GM21825 (cell line): ENCODE results near the gene SPON2.

Source experiments
- ATAC-seq: cut with Tn5 transposase; IDR thresholded peaks from one replicate; pipeline ENCODE4 v1.9.1; 2021; ENCODE audit warnings: mild to moderate bottlenecking, moderate library complexity; ENCODE audit not compliant: unreplicated experiment

Gene SPON2

DNA sequence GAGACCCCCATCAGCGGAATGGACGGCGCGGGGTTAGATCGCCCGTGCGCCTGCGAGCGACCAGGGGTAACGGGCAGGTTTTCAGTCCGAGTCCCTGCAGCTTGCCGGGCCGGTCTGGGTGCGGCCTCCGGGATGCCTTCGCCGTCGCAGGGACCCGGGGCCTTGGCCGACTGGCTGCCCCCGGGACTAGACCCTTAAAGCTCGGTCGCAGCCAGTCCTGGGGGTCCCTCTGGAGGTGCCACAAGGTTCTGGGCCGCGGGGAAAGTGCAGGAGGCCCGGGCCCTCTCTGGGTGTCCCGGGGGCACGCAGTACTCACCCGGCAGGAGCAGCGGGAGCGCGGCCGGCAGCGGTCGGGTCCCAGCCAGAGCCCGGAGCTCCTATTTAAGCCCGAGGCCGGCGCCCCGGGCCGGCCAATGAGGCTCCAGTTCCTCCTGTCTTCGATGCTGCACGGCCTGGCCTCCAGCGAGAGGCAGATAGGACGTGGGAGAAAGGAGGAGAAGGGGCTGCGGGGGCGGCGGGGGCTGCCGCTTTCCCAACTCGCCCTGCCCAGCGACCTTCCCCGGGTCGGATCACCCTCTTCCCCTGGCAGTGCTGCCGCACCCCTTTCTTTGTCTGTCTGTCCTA is at the start of gene SPON2:
TSS of gene SPON2 (minus strand) at position 356 of the 624 bp plus-strand sequence.
- no peak for ATAC-seq

DNA sequence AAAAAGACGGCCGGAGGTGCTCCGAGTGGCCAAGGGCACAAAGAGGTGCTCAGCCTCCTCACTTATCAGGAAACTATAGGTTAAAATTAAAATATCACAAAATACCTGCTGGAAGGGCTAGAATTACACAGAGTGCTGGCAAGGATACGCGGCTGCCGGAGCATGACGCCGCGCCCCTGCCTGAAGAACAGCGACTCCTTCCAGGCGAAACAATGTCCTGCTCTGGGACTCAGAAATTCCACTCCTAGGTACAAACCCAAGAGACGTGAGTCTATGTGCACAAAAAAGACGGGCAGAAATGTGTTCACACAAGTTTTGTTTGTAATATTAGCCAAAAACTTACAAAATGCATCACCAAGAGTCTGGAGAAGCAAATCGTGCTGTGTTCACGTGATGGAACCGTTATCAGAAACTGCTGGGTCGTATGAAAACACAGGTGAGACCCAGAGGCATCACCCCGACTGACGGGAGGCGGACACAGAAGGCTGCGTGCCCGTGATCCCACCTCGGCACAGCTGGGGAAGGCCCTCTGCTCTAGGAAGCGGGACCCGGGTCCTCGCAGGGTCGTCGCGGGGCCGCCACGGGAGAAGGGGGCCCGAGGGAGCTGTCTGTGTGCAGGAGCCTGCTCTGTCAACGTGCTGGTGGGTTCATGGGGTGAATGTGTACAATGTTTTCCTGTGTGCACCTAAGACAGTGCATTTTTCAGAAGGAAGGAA is 48.9 kb upstream of the SPON2 start:
- ATAC-seq, result no peak

DNA sequence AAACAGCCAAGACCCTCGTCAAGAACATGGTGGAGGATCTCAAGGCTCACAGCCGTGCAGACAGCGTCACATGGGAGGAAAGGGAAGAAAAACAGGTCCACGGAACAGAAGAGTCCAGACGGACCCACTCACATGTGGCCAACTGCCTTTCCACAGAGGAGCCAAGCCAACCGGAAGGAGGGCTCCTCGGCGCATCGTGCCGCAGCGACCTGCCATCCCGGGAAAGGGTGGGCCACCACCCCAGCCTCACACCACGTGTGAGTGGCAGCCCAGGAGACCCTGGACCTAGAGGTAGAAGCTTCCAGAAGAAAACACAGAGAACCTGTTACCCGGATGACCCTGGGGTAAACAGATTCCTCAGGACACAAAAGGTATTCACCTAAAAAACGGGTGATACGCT is 48.2 kb upstream of the SPON2 start:
- ATAC-seq, result no peak

DNA sequence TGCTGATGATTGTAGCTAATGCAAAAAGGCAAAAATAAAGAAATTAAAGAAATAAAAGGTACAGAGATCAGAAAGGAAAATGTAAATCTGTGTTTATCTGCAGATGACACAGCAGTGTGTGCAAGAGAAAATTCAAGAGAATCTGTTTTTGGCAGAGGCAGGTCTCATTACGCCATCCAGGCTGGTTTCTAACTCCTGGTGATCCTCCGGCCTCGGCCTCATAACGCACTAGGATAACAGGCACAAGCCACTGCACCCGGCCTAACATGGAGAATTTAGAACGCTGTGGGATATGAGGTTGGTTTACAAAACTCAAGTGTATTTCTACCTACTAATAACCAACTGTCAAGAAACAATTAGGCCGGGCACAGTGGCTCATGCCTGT is 47.2 kb upstream of the SPON2 start:
- no peak for ATAC-seq

DNA sequence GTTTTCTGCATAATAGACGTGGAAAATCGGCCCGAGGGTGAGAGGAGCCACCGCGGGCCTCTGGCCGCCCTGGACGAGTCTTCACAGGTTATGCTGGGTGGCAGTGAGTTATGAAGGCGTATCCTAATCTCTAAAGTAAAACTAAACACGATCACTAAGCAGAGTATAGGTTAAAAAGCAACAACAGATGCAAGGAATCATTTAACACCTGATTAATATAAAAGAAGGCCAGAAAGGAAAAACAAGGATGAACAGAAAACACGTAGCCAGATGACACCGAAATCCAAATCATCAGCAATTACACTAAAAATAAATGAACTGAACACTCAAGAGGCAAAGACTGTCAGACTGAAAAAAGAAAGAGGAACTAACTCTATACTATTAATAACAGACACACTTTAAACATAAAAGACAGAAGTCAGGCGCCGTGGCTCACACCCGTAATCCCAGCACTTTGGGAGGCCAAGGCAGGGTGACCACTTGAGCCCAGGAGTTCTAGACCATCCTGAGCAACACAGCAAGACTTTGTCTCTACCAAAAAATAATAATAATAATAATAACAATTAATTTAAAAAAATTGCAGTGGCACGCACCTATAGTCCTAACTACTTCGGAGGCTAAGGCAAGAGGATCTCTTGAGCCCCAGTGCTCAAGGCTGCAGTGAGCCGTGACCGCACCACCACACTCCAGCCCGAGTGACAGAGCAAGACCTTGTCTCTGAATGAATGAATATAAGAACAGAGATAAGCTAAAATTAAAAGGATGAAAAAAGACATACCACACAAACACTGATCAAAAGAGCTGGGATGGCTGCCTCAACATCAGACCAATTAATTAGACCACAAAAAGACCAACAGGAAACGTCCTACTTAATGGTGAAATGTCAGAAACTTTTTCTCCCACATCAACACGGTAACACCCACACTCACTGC is 46.5 kb upstream of the SPON2 start:
- ATAC-seq, result peak; percentile 57

DNA sequence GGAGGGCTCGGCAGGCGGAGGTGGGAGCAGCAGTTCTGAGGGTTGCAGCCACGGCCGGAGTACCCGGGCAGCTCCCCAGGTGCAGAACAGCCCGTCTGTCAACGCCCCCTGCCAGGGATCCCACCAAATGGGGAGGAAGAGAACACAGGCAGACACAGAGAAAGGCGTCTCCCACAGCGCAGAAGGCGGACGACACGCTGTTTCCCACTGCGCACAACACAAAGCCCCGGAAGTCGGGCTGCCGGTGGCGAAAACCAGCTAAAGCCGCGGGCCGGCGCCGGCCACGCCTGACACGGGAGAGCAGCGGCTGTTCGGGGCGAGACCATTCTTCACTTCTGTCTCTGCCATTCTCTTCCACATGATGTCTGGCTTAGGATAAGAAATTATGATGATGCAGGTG is 45.0 kb upstream of the SPON2 start:
- ATAC-seq, result no peak

DNA sequence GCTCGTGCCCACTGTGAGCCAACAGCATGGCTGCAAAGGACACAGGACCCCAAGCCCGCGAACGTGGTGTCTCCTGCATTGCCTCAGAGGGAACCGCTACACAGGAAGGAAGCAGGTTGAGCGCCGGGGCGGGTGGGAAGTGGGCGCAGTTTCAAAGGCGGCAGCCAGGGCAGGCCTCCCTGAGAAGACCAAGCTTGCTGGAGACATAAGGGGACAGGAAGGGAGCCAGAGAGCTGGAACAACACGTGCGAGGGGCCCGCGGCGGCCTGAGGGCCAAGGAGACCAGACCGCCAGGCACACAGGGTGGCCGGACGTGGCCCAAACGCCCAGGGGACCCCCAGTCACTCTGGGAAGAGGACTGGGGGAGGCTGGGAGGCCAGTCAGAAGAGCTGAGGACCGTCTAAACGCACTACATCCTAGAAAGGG is 44.5 kb upstream of the SPON2 start:
- no peak for ATAC-seq

DNA sequence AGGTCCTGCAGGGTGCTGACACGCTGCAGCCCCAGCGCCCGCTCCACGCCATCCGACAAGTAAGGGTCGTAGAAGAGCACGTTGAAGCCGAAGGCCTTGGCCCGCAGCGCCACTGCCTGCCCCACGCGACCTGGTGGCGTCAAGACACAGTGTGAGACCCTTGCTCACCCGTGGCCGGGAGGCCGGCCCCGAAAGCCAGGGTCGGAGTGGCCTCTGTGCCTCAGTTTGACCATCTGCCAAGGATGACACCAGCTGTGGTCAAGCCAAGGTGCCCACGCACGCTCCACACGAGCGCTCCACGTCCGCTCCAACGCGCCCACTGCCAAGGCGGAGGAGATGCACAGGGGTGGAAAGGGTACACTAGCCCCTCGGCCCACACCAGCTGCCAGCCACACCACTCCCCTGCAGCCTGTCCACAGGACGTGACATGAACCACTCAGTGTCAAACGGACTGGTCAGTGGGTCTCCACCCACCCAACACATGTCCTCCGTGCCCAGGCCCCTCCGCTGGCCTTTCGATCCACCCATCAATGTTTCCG is 43.8 kb upstream of the SPON2 start:
- no peak for ATAC-seq

DNA sequence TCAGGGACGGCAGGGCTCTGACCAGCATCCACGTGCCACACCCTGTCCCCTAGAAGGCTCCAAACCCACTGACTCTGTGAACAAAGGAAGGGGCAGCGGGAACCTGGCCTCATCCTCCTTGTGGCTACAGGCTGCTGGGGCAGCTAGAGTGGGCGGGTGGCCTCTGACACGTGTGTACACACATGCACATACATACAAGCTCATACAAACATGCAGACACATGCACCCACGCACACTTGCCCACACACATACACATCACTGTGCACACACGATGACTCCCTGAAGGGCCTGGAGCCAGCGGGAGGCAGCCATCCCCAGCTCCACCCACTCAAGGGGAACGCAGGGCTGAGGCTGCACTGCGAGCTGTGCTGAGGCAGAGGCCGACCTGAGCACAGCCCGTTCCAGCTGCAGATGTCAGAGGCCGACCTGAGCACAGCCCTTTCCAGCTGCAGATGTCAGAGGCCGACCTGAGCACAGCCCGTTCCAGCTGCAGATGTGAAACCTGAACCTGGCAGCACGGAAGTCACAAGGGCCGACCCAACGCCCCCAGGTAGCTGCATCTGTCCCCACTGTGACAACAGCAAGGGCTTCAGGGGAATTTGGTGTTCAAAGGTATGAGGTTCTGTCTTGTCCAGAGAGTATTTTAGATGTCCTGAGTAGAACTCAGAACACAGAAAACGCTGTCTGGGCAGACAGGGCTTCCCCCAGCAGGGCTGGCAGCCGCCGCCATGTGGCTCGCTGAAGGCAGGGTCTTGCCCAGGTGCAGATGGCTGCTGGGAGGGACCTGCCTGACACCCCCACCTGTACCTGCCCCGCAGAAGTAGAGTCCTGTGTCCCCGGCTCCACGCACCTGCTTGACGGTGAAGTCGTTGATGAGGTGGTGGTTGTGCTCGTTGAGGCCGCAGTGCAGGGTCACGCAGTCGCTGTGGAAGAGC is 43.0 kb upstream of the SPON2 start:
- peak; percentile 32 for ATAC-seq

DNA sequence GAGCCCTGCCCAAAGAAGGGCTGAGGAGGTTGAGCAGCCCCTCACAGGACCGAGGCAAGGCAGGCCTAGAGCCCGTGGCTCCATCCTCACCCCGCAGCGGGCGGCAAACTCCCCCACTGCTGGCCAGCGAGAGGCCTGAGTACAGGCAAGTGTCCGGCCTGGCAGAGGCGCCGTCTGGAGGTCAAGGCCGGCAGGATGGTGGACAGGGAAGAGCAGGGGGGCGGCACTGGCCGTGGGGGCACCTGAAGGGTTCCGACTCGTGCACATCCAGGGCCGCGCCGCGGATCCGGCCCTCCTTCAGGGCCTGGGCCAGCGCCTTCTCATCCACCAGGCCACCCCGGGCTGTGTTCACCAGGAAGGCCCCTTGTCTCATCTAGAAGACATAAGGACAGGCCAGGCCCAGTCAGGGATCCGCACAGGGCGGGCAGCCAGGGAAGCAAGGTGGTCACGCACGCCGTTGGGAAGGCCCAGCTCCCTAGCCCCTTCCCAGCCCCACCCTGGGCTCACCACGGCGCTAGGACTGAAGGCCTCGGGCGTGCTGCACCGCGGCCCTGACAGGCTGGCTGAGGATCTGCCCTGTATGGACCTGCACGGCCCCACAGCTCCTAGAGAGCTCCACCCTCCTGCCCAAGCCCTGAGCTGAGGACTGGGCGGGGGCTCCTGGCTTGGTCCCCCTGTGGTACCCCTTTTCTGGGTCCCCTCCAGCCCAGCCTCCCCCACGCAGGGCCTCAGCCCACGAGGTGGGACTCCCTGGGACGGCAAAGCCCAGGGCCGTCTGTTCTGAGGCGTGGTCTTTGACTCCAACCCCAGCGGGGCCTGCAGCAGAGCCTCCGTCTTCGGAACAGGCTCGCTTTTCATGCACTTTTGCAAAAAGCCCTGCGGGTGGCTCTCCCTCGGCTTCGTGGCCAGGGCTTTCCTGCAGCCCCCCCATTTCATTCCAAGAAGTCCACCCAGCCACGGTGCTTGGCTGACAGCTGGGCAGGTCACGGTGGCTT is 42.0 kb upstream of the SPON2 start:
- no peak for ATAC-seq

DNA sequence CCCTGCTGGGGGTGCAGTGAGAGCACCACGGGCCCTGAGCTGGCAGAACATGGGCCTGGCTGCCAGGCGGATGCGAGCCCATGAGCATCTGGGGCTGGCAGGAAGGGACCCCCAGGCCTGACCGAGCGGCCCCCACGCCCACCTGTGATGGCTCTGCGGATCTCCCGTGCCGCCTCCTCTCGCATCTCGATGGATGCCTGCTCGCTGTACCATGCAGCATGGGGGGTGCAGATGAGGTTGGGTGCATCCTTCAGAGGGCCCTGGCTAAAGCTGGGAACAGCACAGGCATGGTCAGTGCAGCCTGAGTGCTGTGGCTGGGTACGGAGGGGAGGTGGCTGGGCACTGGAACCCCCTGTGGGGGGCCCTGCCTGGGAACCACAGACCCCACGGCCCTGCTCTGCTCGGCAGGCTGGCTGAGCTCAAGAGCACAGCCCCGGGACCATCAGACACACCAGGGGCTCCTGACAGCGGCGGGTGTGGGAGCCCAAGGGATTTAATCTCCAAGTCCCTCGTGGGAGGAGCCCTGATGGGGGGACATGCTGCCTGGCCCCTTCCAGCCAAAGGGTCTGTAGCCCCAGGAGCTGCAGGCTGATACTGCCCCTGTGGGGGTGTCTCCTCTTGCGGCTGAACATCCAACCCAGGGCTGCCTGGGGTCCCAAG is 41.1 kb upstream of the SPON2 start:
- no peak for ATAC-seq

DNA sequence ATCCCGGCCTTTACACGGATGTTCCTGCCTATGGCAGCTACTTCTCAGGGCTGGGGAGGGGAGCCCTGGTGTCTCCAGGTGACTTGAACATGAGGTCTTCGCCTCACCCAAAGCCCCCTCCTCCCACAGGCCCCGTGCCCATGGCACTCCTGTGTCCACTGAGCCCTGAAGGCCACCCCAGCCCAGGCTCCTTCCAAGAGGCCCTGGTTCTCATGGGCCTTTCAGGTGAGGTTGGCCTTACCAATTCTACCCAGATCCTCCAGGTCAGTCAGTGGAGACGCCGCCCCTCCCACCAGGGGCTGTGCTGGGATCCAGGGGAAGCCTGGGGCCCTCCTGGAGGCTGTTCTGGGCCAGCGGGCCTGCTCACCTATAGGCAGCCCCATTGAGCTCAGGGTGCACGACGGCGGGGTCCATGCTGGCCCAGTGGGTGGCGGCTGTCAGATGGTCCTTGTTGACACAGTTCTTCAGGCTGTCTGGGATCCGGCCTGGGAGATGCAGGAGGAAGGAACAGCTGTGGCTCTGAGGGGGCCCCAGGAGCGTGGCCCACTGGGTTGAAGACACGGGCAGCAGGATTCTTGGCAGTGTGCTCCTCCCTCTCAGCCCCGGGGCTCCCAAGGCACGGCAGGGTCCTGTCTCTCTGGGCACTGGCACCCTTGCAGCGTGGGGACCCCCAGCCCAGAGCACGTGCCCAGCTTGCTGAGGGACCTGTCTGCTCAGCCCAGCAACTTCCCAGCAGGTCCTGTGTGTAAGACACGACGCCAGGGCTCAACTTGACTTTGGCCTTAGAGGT is 40.4 kb upstream of the SPON2 start:
- ATAC-seq, result no peak

DNA sequence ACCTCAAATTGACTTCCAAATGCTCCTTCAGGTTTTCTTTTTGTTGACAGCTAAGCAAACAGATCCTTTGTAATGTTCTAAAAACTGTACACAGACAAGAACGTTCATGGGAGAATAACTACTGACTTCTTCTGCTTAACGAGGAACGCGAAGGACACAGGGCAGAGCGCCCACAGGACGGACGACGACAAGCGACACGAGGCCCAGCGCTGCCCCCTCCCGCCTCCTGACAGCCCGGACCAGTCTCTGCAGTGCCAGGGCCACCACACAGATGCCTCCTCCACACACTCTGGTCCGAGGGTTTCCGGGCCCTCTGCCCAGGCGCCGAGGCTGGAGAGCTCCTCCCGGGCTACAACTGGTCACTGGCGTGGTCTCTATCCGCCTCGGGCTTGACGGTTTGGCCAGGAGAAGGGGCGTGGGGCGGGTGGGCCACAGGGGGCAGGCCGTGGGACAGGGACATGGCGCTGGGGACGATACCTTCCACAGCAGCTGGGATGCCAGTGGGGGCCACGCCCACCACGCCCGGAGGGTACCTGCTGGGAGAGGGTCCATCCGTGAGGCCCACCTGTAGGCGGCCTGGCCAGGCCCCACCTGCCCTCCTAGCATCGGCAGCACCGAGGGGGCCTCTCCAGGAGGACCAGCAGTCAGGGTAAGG is 39.6 kb upstream of the SPON2 start:
- no peak for ATAC-seq

DNA sequence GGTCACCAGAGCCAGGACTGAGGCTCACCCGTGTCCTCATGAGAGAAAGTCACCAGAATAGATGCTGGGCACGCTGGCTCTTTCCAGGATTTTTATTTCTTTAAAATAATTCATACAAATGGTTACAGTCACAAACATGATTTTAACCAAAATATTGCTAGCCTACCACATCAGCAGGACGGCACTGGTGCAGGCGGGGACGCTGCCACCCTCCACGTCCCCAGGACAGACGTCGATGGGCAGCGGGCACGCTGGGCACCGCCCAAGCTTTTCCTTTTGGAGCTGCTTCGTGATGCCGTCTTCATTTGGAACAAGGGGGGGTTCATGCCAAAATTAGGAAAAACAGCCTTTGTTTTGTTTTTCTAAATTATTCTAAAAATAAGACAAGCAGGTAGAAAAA is 39.0 kb upstream of the SPON2 start:
- ATAC-seq, result no peak

DNA sequence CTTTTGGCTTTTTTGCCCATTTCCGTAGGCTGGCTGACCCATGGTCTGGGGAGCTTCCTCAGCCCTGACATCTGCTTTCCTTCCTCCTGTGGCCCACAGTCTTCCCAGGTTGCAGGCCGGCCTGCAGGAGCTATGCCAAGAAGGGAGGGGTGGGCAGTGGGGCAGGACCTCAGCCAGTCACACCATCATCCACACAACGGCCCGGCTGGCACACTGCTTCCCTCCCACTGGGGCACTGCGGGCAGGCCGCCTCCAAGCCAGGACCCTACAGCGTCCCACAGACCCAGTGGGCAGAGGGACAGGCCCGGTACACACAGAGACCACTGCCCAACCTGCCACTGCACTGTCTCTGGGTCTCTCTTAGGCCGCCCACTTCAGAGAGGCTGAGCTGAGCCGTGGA is 38.6 kb upstream of the SPON2 start:
- ATAC-seq, result no peak

DNA sequence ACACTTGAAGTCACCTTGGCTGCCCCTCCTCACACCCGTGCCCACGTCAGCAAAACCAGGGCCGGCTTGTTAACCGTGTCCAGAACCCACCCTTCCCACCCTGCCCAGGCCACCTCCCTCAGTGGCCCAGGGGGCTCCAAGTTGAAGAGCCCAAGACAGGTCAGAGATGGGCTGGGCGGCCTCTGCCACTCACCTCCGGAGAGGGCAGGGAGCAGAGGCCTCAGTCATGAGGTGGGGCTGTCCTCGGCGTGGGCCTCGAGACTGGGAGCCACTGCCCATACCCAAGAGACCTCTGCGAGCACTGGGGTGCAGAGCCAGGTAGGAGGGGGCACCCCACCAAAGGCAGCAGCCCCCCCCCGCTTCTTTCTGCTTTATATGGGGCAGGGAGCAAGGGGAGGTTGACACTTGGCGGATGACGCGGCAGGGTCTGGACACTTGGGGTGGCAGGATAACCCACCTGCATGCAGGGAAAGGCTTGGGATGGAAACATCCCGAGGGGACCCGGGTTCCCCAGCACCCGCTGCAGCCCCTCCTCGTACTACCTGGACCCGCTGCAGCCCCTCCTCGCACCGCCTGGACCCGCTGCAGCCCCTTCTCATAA is 38.0 kb upstream of the SPON2 start:
- ATAC-seq, result no peak

DNA sequence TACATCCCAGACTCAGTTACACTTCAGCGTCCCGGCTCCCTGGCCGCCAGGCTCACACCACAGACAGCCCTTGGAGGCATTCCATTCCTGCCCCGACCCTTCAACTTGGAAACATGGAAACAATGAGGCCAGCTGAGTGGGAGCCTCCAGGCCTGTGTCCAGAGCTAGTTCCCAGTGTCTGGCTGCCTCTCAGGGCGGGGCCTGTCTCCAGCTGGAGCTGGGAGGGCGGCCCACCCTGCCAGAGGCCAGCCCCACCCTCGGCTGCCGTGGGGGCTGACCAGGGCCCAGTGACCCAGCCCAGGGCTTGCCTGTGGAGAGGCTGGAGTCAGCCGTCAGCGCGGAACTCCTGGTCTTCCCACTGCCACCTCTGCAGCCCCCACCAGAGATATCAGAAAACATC is 37.4 kb upstream of the SPON2 start:
- ATAC-seq, result no peak
